Activated naive CD4-positive, alpha-beta T cell treated with anti-CD3 and anti-CD28 coated beads, Interleukin-2, amount 50 U/mL, for 24 hours (primary cell): ENCODE results near the gene PPP1R9B.

Experiments
- H3K27ac Mint-ChIP-seq: one replicate; pipeline ENCODE4 v1.8.0; 2021; ENCODE audit warnings: mild to moderate bottlenecking, mixed read lengths
- H3K27me3 Mint-ChIP-seq: one replicate; pipeline ENCODE4 v1.8.0; 2021; ENCODE audit warnings: mixed read lengths
- H3K36me3 Mint-ChIP-seq: one replicate; pipeline ENCODE4 v1.8.0; 2021; ENCODE audit warnings: mixed read lengths
- H3K4me1 Mint-ChIP-seq: one replicate; pipeline ENCODE4 v1.8.0; 2021; ENCODE audit warnings: mixed read lengths
- H3K4me3 Mint-ChIP-seq: one replicate; pipeline ENCODE4 v1.8.0; 2021; ENCODE audit warnings: mild to moderate bottlenecking, mixed read lengths
- H3K9me3 Mint-ChIP-seq: one replicate; pipeline ENCODE4 v1.8.0; 2021; ENCODE audit warnings: mixed read lengths

PPP1R9B gene

DNA sequence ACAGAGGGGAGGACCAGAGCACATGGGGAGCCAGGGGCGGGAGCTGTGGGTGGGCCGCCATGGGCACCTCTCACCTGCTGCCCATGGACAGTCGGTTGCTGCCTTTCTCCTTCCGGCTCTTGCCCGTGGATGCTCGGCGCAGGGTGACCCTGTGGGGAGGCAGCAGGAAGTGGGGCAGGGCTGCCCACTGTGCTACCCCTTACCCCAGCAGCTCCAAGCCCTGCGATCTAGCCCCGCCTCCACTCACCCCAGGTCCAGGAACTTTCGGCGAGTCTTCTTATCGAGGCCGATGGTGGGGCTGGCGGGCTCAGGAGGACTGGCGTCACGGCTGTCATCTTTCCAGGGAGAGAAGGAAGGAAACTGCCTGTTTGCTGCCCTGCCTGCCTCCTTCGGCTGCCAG lies 34.7 kb downstream of the PPP1R9B start:
- no peak overlapping the region for H3K4me3 Mint-ChIP-seq

GRCh38 chr17:50114849-50115357 lies 35.6 kb downstream of the PPP1R9B start:
- Mint-ChIP-seq H3K36me3 (no peaks in the 10 kb centered on the region), H3K27ac (no peak overlapping the region), H3K27me3 (peaks cover 20% of the 10 kb centered on the region), H3K4me3 (no peak overlapping the region), H3K9me3 (no peaks in the 10 kb centered on the region), H3K4me1 (peaks cover 13% of the 10 kb centered on the region)

More for the DNA sequence above, 34.7 kb downstream of the PPP1R9B start:
- Mint-ChIP-seq H3K27me3 (peaks cover 22% of the 10 kb centered on the region), H3K36me3 (no peaks in the 10 kb centered on the region), H3K4me1 (peaks cover 13% of the 10 kb centered on the region), H3K27ac (no peak overlapping the region), H3K9me3 (no peaks in the 10 kb centered on the region)

DNA sequence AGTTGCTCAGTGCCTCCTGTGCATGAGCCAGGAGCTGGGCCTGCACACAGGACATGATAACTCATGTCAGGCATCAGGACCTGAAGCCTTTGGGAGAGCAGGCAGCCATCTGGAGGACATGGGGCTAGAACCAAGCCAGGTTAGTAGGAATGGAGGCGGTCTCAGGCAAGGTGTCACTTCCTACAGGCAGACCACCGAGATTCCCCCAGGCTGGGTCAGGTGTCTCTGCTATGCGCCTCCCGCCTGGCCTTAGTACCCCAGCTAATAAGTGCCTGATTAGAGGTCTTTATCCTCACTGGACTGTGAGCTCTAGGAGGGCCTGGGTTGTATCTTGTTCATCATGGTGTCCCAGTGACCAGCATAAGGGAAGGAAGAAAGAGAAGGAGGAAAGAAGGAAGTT lies 36.1 kb downstream of the PPP1R9B start:
- no peaks in the 10 kb centered on the region for H3K36me3 Mint-ChIP-seq
- no peak overlapping the region for H3K4me3 Mint-ChIP-seq
- no peak overlapping the region for H3K27ac Mint-ChIP-seq
- H3K9me3 Mint-ChIP-seq = no peaks in the 10 kb centered on the region
- peaks cover 13% of the 10 kb centered on the region for H3K4me1 Mint-ChIP-seq
- peaks cover 16% of the 10 kb centered on the region for H3K27me3 Mint-ChIP-seq

GRCh38 chr17:50113624-50114320 lies 36.7 kb downstream of the PPP1R9B start:
- Mint-ChIP-seq H3K4me3 (no peak overlapping the region), H3K27me3 (peaks cover 14% of the 10 kb centered on the region), H3K9me3 (no peaks in the 10 kb centered on the region), H3K36me3 (no peaks in the 10 kb centered on the region), H3K27ac (no peak overlapping the region), H3K4me1 (peaks cover 13% of the 10 kb centered on the region)

GRCh38 chr17:50112694-50113093 lies 37.8 kb downstream of the PPP1R9B start:
- Mint-ChIP-seq H3K4me3 (no peak overlapping the region), H3K36me3 (no peaks in the 10 kb centered on the region), H3K27me3 (peaks cover 12% of the 10 kb centered on the region), H3K27ac (no peak overlapping the region), H3K4me1 (peaks cover 13% of the 10 kb centered on the region), H3K9me3 (no peaks in the 10 kb centered on the region)

DNA sequence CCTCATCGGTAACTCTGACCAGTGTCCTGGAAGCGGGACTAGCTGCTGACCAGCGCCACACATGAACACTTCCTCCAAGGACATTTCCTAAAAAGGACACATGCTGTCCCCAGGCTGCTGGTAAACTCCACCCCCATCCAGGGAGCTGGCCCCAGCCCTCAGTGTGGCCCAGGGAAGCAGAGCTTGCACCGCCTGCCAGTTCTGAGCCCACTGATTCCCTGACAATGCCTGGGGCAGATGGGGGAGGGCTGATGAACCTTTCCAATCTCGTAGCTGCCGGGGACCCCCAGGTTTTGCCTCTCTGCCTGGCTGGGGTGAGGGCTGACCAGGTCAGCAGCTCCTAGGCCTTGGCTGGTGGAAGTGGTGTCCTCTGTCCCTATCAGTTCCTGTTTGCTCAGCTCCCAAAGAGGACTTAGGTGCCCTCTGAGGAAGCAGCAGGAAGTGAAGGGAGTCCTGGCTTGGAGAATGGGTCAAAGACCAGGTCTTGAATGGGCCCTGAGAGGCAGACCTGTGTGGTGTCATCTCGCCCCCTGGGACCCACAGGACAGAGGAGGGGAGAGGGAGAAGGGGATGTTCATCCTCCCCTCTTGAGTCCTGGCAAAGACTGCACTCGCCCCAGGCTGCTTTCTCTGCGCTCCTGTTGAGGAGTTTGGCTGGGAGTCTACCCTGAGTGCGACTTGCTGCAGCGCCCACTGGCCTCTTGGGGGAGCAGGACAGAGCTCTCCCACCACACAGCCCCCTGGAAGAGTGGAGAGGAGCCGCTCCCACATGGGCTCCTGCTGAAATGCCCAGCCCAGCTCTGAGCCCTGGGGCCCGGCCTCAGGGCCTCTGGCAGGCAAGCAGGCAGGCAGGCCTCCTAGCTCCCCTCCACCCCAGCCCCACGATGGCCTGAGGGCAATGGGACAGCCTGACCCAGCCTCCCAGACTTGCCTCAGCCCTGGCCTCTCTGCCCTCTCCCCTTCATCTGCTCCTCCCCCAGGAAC lies 38.5 kb downstream of the PPP1R9B start:
- Mint-ChIP-seq H3K27me3 (peaks cover 11% of the 10 kb centered on the region), H3K9me3 (no peaks in the 10 kb centered on the region), H3K27ac (no peak overlapping the region), H3K36me3 (no peaks in the 10 kb centered on the region), H3K4me3 (no peak overlapping the region), H3K4me1 (peaks cover 10% of the 10 kb centered on the region)

DNA sequence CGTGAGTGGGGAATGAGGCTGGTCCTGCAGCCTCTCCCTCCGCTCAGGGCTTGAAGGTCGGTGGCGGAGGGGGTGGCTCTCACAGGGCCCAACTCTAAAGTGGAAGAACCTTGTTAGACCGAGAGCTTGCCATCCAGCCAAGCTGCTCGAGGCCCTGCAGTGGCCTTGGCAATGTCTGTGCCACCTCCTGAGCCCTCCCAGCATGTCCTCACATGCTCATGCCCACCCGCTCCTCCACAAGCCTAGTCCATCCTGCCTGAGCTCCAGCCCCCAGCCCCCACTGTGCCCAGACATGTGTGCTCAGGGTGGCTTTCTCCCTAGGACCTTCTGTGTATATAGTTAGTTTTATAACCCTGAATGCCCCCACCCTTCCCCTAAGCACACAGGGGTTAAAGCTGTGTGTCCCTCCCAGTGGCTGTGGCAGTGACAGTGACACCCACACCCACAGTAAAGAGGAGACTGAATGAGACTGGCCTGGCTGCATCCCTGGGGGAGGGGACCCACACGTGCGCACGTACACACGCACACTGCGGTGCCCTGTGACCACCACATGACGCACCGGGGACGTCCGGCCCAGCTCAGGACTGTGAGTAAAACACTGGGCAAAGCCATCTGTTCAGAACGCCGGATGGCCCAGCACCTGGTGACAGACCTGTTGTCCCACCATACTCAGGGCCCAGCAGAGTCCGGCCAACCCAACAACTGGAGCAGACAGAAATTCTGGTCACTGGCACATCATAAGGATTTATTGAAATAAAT lies 39.7 kb downstream of the PPP1R9B start:
- Mint-ChIP-seq H3K27me3 (peaks cover 4% of the 10 kb centered on the region), H3K4me1 (peaks cover 6% of the 10 kb centered on the region), H3K36me3 (no peaks in the 10 kb centered on the region), H3K27ac (no peak overlapping the region), H3K9me3 (no peaks in the 10 kb centered on the region), H3K4me3 (no peak overlapping the region)

GRCh38 chr17:50109785-50110184 lies 40.7 kb downstream of the PPP1R9B start:
- Mint-ChIP-seq H3K36me3 (no peaks in the 10 kb centered on the region), H3K4me3 (no peak overlapping the region), H3K4me1 (peaks cover under 1% of the 10 kb centered on the region), H3K9me3 (no peaks in the 10 kb centered on the region), H3K27me3 (no peaks in the 10 kb centered on the region), H3K27ac (no peak overlapping the region)

DNA sequence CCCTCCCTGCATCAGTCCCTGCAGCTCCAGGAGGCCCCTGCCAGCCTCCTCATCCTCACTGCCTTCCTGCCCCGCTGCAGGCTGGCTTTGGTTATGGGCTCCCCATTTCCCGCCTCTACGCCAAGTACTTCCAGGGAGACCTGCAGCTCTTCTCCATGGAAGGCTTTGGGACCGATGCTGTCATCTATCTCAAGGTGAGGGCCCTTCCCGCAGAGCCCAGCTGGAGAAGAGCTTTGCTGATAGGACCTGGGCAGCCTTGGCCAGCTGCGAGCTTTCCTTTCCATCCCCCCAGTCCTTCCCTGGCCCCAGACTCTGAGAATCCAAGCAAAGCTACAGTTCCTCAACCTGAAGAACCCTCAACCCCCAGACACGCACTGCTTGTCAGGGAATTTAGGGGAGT lies 41.3 kb downstream of the PPP1R9B start:
- H3K4me3 Mint-ChIP-seq = no peak overlapping the region
- H3K4me1 Mint-ChIP-seq = no peaks in the 10 kb centered on the region
- H3K27ac Mint-ChIP-seq = no peak overlapping the region
- no peaks in the 10 kb centered on the region for H3K27me3 Mint-ChIP-seq
- H3K9me3 Mint-ChIP-seq = no peaks in the 10 kb centered on the region
- no peaks in the 10 kb centered on the region for H3K36me3 Mint-ChIP-seq

- no peaks in the 10 kb centered on the region for H3K36me3 Mint-ChIP-seq
Observed at GRCh38 chr17:50108556-50108955, 41.9 kb downstream of the PPP1R9B start.

GRCh38 chr17:50107790-50108414 lies 42.6 kb downstream of the PPP1R9B start:
- no peaks in the 10 kb centered on the region for H3K9me3 Mint-ChIP-seq
- no peak overlapping the region for H3K27ac Mint-ChIP-seq
- no peaks in the 10 kb centered on the region for H3K27me3 Mint-ChIP-seq
- no peaks in the 10 kb centered on the region for H3K4me1 Mint-ChIP-seq
- H3K4me3 Mint-ChIP-seq = no peak overlapping the region
- no peaks in the 10 kb centered on the region for H3K36me3 Mint-ChIP-seq

More at GRCh38 chr17:50108556-50108955, 41.9 kb downstream of the PPP1R9B start:
- Mint-ChIP-seq H3K9me3 (no peaks in the 10 kb centered on the region), H3K27ac (no peak overlapping the region), H3K4me3 (no peak overlapping the region), H3K4me1 (no peaks in the 10 kb centered on the region), H3K27me3 (no peaks in the 10 kb centered on the region)

GRCh38 chr17:50106393-50107131 lies 43.9 kb downstream of the PPP1R9B start:
- Mint-ChIP-seq H3K27ac (no peak overlapping the region), H3K4me3 (no peak overlapping the region), H3K9me3 (no peaks in the 10 kb centered on the region), H3K4me1 (no peaks in the 10 kb centered on the region), H3K36me3 (no peaks in the 10 kb centered on the region), H3K27me3 (no peaks in the 10 kb centered on the region)

GRCh38 chr17:50105811-50106210 lies 44.7 kb downstream of the PPP1R9B start:
- H3K4me3 Mint-ChIP-seq = no peak overlapping the region
- H3K4me1 Mint-ChIP-seq = no peaks in the 10 kb centered on the region
- no peaks in the 10 kb centered on the region for H3K27me3 Mint-ChIP-seq
- H3K27ac Mint-ChIP-seq = no peak overlapping the region
- no peaks in the 10 kb centered on the region for H3K36me3 Mint-ChIP-seq
- no peaks in the 10 kb centered on the region for H3K9me3 Mint-ChIP-seq

- Mint-ChIP-seq H3K4me1 (peaks cover 9% of the 10 kb centered on the region), H3K9me3 (no peaks in the 10 kb centered on the region), H3K27me3 (no peaks in the 10 kb centered on the region), H3K4me3 (no peak overlapping the region), H3K36me3 (no peaks in the 10 kb centered on the region), H3K27ac (no peak overlapping the region)
Observed at GRCh38 chr17:50103941-50104340, 46.5 kb downstream of the PPP1R9B start.
